Stimulated activated CD8-positive, alpha-beta memory T cell treated with anti-CD3 and anti-CD28 coated beads, Interleukin-7, amount 100 ng/mL, for 24 hours (primary cell): ENCODE data around the gene CLMN.
"Not testable (repeated sequence)": the region's sequence is repeated elsewhere in the genome, so short reads cannot be mapped to it uniquely, and the experiment has no call there.

Experiments used
- DNase-seq: peaks from one replicate; pipeline ENCODE4 v3.0.0-alpha.2; 2020; ENCODE audit warnings: low read depth

CLMN gene

GRCh38 chr14:95163666-95164065, 156.0 kb downstream of the CLMN start:
- DNase-seq, result no peak

- no peak for DNase-seq
Observed at GRCh38 chr14:95163132-95163531, 156.6 kb downstream of the CLMN start.

- no peak for DNase-seq
Observed at GRCh38 chr14:95162641-95163040, 157.1 kb downstream of the CLMN start.

- peak; percentile 94 for DNase-seq
Observed at GRCh38 chr14:95157327-95158189, 162.2 kb downstream of the CLMN start, which contains the start of gene DICER1. Gene DICER1, minus strand, starts transcription at chr14:95157529. Its CDS starts 24,071 bp downstream, at chr14:95133458.

- no peak for DNase-seq
Observed at GRCh38 chr14:95157048-95157326, 162.7 kb downstream of the CLMN start.

GRCh38 chr14:95156161-95157047, 163.3 kb downstream of the CLMN start:
- peak; percentile 11 for DNase-seq

GRCh38 chr14:95155045-95155444, 164.7 kb downstream of the CLMN start:
- DNase-seq, result no peak

GRCh38 chr14:95153866-95154265, 165.8 kb downstream of the CLMN start:
- no peak for DNase-seq

- no peak for DNase-seq
Observed at GRCh38 chr14:95151561-95151960, 168.1 kb downstream of the CLMN start.

- DNase-seq, result no peak
Observed at GRCh38 chr14:95150910-95151309, 168.8 kb downstream of the CLMN start.

GRCh38 chr14:95149441-95149840, 170.3 kb downstream of the CLMN start:
- DNase-seq, result no peak

GRCh38 chr14:95147597-95147996, 172.1 kb downstream of the CLMN start:
- no peak for DNase-seq

- DNase-seq, result no peak
Observed at GRCh38 chr14:95146079-95146771, 173.5 kb downstream of the CLMN start.

GRCh38 chr14:95144849-95145248, 174.9 kb downstream of the CLMN start:
- no peak for DNase-seq

GRCh38 chr14:95143808-95144620, 175.7 kb downstream of the CLMN start:
- DNase-seq, result no peak

- DNase-seq, result no peak
Observed at GRCh38 chr14:95142208-95142607, 177.5 kb downstream of the CLMN start.

- DNase-seq, result no peak
Observed at GRCh38 chr14:95141684-95142083, 178.0 kb downstream of the CLMN start.

- no peak for DNase-seq
Observed at GRCh38 chr14:95140060-95140858, 179.4 kb downstream of the CLMN start.

- no peak for DNase-seq
Observed at GRCh38 chr14:95138876-95139275, 180.8 kb downstream of the CLMN start.

- not testable (repeated sequence) for DNase-seq
Observed at GRCh38 chr14:95138455-95138854, 181.3 kb downstream of the CLMN start.

GRCh38 chr14:95137804-95138167, 181.9 kb downstream of the CLMN start:
- DNase-seq, result no peak
